C4-2B (cell line): ENCODE results near the gene SDHA.
A peak's percentile ranks its signal among the peaks of the same experiment; 100 is the strongest.

Source experiments
- H3K27ac ChIP-seq: fragments of 450-650 bp; 2 replicates; pipeline ENCODE4 v1.5.1; 2017
- ZFX ChIP-seq: fragments of 450-650 bp; IDR thresholded peaks from 2 replicates; pipeline ENCODE4 v1.6.1; 2017
- TF ChIP-seq, protein P1 (sequence below): fragments of 450-650 bp; conservative IDR thresholded peaks from 2 replicates; pipeline ENCODE4 v1.5.1; 2017; ENCODE audit warnings: mild to moderate bottlenecking

SDHA gene

DNA sequence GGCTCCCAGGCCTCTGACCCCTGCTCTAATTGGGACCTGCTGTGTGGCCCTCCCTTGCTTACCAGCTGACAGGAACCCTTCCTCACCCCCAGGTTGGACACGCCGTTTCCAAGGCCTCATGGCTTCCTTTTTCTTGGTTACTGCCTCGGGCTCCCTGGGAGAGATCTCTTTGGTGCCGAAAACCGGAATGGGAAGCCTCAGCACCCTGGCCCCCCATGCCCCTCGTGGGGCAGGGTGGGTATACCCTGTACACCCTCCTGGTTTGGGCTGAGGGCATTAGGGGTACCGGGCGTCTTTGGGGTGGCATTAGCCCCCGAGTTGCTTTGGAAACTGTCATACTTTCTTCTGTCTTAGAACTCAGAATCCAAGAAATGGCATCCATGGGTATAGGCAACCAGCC lies 37.0 kb upstream of the SDHA start:
- TF ChIP-seq, protein P1, sequence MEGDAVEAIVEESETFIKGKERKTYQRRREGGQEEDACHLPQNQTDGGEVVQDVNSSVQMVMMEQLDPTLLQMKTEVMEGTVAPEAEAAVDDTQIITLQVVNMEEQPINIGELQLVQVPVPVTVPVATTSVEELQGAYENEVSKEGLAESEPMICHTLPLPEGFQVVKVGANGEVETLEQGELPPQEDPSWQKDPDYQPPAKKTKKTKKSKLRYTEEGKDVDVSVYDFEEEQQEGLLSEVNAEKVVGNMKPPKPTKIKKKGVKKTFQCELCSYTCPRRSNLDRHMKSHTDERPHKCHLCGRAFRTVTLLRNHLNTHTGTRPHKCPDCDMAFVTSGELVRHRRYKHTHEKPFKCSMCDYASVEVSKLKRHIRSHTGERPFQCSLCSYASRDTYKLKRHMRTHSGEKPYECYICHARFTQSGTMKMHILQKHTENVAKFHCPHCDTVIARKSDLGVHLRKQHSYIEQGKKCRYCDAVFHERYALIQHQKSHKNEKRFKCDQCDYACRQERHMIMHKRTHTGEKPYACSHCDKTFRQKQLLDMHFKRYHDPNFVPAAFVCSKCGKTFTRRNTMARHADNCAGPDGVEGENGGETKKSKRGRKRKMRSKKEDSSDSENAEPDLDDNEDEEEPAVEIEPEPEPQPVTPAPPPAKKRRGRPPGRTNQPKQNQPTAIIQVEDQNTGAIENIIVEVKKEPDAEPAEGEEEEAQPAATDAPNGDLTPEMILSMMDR: no peak
- no peak for TF ChIP-seq ZFX
- no peak overlapping the region for H3K27ac ChIP-seq

- TF ChIP-seq, protein P1: no peak
- no peak for TF ChIP-seq ZFX
Observed at GRCh38 chr5:181566-181965, 36.6 kb upstream of the SDHA start.

GRCh38 chr5:182126-182525 lies 36.0 kb upstream of the SDHA start:
- no peak overlapping the region for H3K27ac ChIP-seq
- no peak for TF ChIP-seq ZFX
- TF ChIP-seq, protein P1: no peak

More at GRCh38 chr5:181566-181965, 36.6 kb upstream of the SDHA start:
- no peak overlapping the region for H3K27ac ChIP-seq

DNA sequence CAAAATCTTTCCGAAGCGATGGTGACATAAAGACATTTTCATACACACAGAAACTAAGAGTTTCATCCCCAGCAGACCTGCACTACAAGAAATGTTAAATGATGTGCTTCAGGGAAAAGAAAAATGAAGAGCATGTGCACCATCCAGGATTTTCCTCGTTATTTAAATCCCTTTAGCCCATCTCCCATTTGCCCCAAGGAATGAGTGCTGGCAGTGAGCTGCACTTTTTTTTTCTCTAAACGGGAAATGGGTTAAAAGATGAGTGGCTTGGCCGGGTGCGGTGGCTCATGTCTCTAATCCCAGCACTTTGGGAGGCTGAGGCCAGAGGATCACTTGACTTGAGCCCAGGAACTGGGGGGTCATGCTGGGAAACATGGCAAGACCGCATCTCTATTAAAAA lies 33.6 kb upstream of the SDHA start:
- no peak for TF ChIP-seq ZFX
- TF ChIP-seq, protein P1: no peak
- peak overlapping the region; percentile 32 for H3K27ac ChIP-seq

- TF ChIP-seq, protein P1: no peak
- no peak for TF ChIP-seq ZFX
- peak overlapping the region; percentile 32 for H3K27ac ChIP-seq
Observed at GRCh38 chr5:185095-186070, 32.7 kb upstream of the SDHA start.

GRCh38 chr5:186091-187041 lies 31.8 kb upstream of the SDHA start:
- H3K27ac ChIP-seq: no peak overlapping the region; the same call in 1 of the 2 replicates
- TF ChIP-seq, protein P1: no peak
- no peak for TF ChIP-seq ZFX
